Upper lobe of right lung (tissue), 1 donor: Measurements from ENCODE around the gene GPC5. TPM values are rescaled to one million over a fixed set of nuclear protein-coding genes. Genes with fewer than 3 reads are reported as not detected.
"Not testable (repeated sequence)": the region's sequence is repeated elsewhere in the genome, so short reads cannot be mapped to it uniquely, and the experiment has no call there.

Experiments
- ATAC-seq: fragments of 200-7000 bp; cut with Tn5 transposase; one replicate; pipeline ENCODE4 v1.9.1; 2020; ENCODE audit warnings: mild to moderate bottlenecking, moderate library complexity
- DNase-seq: peaks from one replicate; pipeline ENCODE4 v3.0.0-alpha.2; 2020
- H3K27ac ChIP-seq: fragments of 200-600 bp; one replicate; pipeline ENCODE4 v1.8.0; 2022
- H3K27me3 ChIP-seq: fragments of 200-600 bp; one replicate; pipeline ENCODE4 v1.8.0; 2022; ENCODE audit warnings: mild to moderate bottlenecking
- H3K36me3 ChIP-seq: fragments of 200-600 bp; one replicate; pipeline ENCODE4 v1.8.0; 2022
- H3K4me1 ChIP-seq: fragments of 200-600 bp; one replicate; pipeline ENCODE4 v1.8.0; 2022
- H3K4me3 ChIP-seq: fragments of 200-600 bp; one replicate; pipeline ENCODE4 v1.8.0; 2022; ENCODE audit warnings: mild to moderate bottlenecking
- H3K9me3 ChIP-seq: fragments of 200-600 bp; one replicate; pipeline ENCODE4 v1.8.0; 2022
- intact Hi-C: fragments of 100-400 bp; cut with DNase I; formaldehyde crosslinking; loops from one replicate; pipeline ENCODE4 v1.11.0; 2022
- total RNA-seq: library from RNA; stranded (reverse); fragmentation: NEBNext Ultra II Directional; extraction: Animal tissue kit (Norgen Biotek cat#: 25700); gene quantifications from one replicate; pipeline ENCODE4 v1.2.1, GENCODE V29; 2021
- TF ChIP-seq, protein P1 (sequence below): fragments of 200-600 bp; IDR thresholded peaks from one replicate; pipeline ENCODE4 v1.8.0; 2022; ENCODE audit warnings: antibody characterized with exemption
- donor health status: DM: no; HTN: yes; CAD: no; lungs with severe emphysema.

Gene GPC5
- total RNA-seq, 1 donor from 2014 or later = 8.1 TPM

DNA sequence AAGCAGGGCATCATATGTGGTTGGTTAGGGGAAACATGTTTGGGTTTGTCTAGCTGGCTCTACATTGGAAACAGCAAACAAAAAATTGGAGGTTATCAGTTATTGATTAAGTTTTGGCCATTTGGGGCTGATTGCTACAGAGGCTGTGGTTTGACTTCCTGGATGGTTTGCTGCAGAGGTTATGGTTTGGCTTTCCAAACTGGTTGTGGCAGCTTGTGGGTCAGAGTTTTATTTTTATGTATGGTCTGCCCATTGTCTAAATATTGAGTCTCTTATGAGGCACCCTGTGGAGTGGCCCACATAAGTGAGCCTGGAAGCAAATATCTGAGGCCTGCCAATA is 261.6 kb downstream of the GPC5 start:
- Histone ChIP-seq H3K4me3 (no peak overlapping the region), H3K4me1 (no peaks in the 10 kb centered on the region), H3K27me3 (no peaks in the 10 kb centered on the region), H3K9me3 (no peaks in the 10 kb centered on the region), H3K36me3 (no peaks in the 10 kb centered on the region), H3K27ac (no peak overlapping the region)
- TF ChIP-seq, protein P1, sequence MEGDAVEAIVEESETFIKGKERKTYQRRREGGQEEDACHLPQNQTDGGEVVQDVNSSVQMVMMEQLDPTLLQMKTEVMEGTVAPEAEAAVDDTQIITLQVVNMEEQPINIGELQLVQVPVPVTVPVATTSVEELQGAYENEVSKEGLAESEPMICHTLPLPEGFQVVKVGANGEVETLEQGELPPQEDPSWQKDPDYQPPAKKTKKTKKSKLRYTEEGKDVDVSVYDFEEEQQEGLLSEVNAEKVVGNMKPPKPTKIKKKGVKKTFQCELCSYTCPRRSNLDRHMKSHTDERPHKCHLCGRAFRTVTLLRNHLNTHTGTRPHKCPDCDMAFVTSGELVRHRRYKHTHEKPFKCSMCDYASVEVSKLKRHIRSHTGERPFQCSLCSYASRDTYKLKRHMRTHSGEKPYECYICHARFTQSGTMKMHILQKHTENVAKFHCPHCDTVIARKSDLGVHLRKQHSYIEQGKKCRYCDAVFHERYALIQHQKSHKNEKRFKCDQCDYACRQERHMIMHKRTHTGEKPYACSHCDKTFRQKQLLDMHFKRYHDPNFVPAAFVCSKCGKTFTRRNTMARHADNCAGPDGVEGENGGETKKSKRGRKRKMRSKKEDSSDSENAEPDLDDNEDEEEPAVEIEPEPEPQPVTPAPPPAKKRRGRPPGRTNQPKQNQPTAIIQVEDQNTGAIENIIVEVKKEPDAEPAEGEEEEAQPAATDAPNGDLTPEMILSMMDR = no peak
- intact Hi-C loops = no loop called here
- DNase-seq (no peak), ATAC-seq (no peak)

DNA sequence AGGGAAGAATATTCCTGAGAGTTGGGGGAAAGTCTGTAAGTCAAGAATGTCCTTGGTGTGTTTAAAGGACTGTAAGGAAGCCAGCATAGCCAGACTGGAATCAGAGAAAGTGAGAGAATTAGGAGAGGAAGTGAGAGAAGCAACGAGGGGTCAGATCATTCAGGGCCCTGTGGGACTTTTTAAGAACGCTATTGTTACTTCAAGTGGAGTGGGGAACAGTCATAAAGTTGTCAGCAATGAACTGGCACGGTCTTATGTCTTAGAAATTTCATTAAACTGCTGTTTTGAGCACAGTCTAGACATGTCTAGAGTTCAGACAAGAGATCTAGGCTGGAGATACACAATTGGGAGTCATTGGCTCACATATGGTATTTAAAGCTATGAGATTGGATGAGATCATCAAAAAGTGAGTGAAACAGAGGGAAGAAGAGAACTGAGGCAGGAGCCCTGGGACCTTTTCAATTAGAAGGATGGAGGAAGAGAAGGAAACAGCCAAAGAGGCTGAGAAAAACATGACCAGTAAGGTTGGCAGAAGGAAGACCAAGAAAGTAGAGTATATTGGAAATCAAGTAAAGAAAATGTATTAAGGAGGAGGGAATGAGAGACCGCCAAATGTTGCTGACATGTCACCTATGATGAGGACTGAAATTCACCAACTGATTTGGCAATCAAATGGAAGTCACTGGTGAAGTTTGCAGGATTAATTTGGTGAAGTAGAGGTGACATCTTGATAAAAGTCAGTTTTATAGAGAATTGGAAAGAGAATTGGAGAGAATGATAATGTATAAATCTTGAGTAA is 263.5 kb downstream of the GPC5 start:
- no peak overlapping the region for H3K27ac ChIP-seq
- no peaks in the 10 kb centered on the region for H3K27me3 ChIP-seq
- H3K9me3 ChIP-seq = no peaks in the 10 kb centered on the region
- TF ChIP-seq, protein P1 = no peak
- H3K4me3 ChIP-seq = no peak overlapping the region
- no peaks in the 10 kb centered on the region for H3K36me3 ChIP-seq
- H3K4me1 ChIP-seq = no peaks in the 10 kb centered on the region
- ATAC-seq = no peak
- no peak for DNase-seq
- intact Hi-C loops = no loop called here

DNA sequence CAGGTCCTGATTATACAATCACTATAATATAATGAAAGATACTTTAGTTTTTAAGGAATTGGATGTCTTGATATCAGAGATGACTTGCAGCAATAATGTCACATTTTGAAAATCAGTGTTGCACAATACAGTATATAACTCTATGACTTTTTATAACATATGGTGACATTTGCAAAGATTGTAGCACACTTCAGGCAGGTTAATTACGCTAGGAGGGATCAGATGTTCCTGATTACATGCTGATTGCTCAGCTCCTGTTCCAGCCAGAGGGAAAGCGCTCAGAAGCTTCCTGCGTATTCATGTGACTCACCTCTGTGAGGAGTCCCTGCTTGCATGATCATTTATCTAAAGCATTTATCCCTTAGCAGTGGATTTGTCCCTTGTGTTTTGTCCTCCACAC is 265.6 kb downstream of the GPC5 start:
- no peaks in the 10 kb centered on the region for H3K36me3 ChIP-seq
- H3K4me1 ChIP-seq = no peaks in the 10 kb centered on the region
- H3K27ac ChIP-seq = no peak overlapping the region
- no peaks in the 10 kb centered on the region for H3K27me3 ChIP-seq
- no peak overlapping the region for H3K4me3 ChIP-seq
- TF ChIP-seq, protein P1 = no peak
- no peaks in the 10 kb centered on the region for H3K9me3 ChIP-seq
- intact Hi-C loops = no loop called here
- DNase-seq (no peak), ATAC-seq (no peak)

DNA sequence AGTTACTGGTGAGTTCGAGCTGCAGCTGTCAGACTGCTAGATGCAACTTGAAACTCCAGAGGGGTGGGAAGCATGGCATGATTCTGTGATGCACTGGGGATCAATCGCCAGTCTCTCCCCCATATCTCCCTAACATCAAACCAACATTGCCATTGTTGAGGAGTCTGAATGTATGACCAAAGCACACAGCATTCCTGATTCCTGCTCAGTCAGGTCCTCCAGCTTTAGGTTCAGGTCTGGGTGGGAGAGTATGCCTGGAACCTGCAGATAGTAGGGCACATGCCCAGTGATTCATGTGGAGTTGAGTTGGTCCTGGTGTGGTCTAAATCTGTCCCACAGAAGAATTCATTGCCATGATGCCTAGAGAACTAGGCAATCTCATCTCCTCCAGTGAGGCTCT is 269.1 kb downstream of the GPC5 start:
- Histone ChIP-seq H3K36me3 (no peaks in the 10 kb centered on the region), H3K4me3 (no peak overlapping the region), H3K9me3 (no peaks in the 10 kb centered on the region), H3K27ac (no peak overlapping the region), H3K27me3 (no peaks in the 10 kb centered on the region), H3K4me1 (no peaks in the 10 kb centered on the region)
- ATAC-seq (no peak), DNase-seq (no peak)
- TF ChIP-seq, protein P1 = no peak
- intact Hi-C loops = no loop called here

DNA sequence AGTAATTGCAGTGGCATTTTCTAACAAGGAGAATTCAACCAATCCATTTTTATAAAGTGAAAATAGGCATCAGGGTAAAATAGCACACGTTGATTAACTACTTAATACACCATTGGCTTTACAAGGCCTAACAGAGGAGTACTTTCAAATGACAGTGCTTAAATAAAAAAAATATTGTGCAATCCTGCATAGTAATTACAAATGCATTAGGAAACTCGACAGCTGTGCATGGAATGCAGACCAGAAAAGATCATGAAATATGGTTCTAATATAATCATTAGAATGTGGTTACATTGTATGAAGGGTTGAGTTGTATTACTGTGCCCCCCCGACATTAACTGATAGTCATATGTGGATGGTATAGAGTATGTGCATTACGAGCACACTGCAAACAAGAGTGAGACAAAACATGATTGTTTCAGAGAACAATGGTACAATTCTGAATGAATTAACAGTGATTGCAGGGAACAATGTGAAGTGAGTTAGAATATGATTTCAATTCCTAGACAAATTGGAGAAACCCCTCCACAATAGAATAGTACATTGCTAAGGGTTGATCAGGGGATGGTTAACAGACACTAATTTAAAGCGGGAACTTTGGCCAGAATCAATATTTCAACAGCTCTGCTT is 270.6 kb downstream of the GPC5 start:
- intact Hi-C loops = no loop called here
- ATAC-seq = no peak
- Histone ChIP-seq H3K36me3 (no peaks in the 10 kb centered on the region), H3K27me3 (no peaks in the 10 kb centered on the region), H3K9me3 (no peaks in the 10 kb centered on the region), H3K4me3 (no peak overlapping the region), H3K27ac (no peak overlapping the region), H3K4me1 (no peaks in the 10 kb centered on the region)
- DNase-seq = no peak
- TF ChIP-seq, protein P1 = no peak

DNA sequence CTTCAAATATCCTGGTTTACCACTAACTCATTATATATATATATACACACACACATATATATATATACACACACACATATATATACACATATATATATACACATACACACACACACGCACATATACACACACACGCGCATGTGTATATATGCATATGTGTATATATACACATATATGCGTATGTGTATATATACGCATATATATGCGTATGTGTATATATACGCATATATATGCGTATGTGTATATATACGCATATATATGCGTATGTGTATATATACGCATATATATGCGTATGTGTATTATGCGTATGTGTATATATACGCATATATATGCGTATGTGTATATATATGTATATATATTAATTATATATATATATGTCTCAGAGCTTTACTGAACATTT is 275.9 kb downstream of the GPC5 start:
- intact Hi-C loops = not testable (repeated sequence)

More for the DNA sequence above, 275.9 kb downstream of the GPC5 start:
- not testable (repeated sequence) for H3K36me3 ChIP-seq, H3K27ac ChIP-seq, DNase-seq, ATAC-seq, H3K27me3 ChIP-seq, H3K4me1 ChIP-seq, H3K4me3 ChIP-seq, H3K9me3 ChIP-seq
